CD4-positive, alpha-beta T cell treated with Interleukin-15 for 1 hour (primary cell): ENCODE measurements around the gene HSPA12A.

Experiments used
- DNase-seq: peaks from one replicate; pipeline ENCODE4 v3.0.0-alpha.2; 2020

HSPA12A gene

GRCh38 chr10:116626815-116627214 lies 115.6 kb downstream of the HSPA12A start:
- no peak for DNase-seq

GRCh38 chr10:116625845-116626244 lies 116.5 kb downstream of the HSPA12A start:
- DNase-seq, result no peak

- no peak for DNase-seq
Measured at GRCh38 chr10:116621934-116622655, 120.3 kb downstream of the HSPA12A start.

- no peak for DNase-seq
Measured at GRCh38 chr10:116621476-116621875, 120.9 kb downstream of the HSPA12A start.
